Neural progenitor cell (in vitro differentiated cells): ENCODE measurements around the gene CLK3. TPM values are rescaled to one million over a fixed set of nuclear protein-coding genes. Genes with fewer than 3 reads are reported as not detected.

Source experiments
- DNase-seq: peaks from one replicate; pipeline ENCODE4 v3.0.0-alpha.2; 2016; ENCODE audit warnings: low spot score
- H2AFZ ChIP-seq: fragments of 200-600 bp; sonication (generic); replicated peaks from 2 replicates; pipeline ENCODE4 v1.6.1; 2016; ENCODE audit warnings: antibody characterized with exemption
- H3F3A ChIP-seq: fragments of 200-600 bp; sonication (generic); 2 replicates; pipeline ENCODE4 v1.6.1; 2016; ENCODE audit warnings: antibody characterized with exemption, low read depth
- H3K27ac ChIP-seq: fragments of 200-600 bp; sonication (generic); 2 replicates; pipeline ENCODE4 v1.5.1; 2016; ENCODE audit warnings: mild to moderate bottlenecking
- H3K27me3 ChIP-seq: fragments of 200-600 bp; sonication (generic); 2 replicates; pipeline ENCODE4 v1.6.1; 2016; ENCODE audit warnings: mild to moderate bottlenecking, moderate library complexity
- H3K36me3 ChIP-seq: fragments of 200-600 bp; sonication (generic); 2 replicates; pipeline ENCODE4 v1.5.1; 2016
- H3K4me1 ChIP-seq: fragments of 200-600 bp; sonication (generic); 2 replicates; pipeline ENCODE4 v1.6.1; 2016; ENCODE audit warnings: mixed run types
- H3K4me2 ChIP-seq: fragments of 200-600 bp; sonication (generic); 2 replicates; pipeline ENCODE4 v1.6.1; 2016
- H3K4me3 ChIP-seq: fragments of 200-600 bp; sonication (generic); 2 replicates; pipeline ENCODE4 v1.5.1; 2016
- H3K79me2 ChIP-seq: fragments of 200-600 bp; sonication (generic); 2 replicates; pipeline ENCODE4 v1.6.1; 2016; ENCODE audit warnings: low read depth
- H3K9ac ChIP-seq: fragments of 200-600 bp; sonication (generic); 2 replicates; pipeline ENCODE4 v1.6.1; 2016
- H3K9me3 ChIP-seq: fragments of 200-600 bp; sonication (generic); 2 replicates; pipeline ENCODE4 v1.5.1; 2016; ENCODE audit warnings: low read depth
- H4K20me1 ChIP-seq: fragments of 200-600 bp; sonication (generic); 2 replicates; pipeline ENCODE4 v1.6.1; 2016; ENCODE audit warnings: low read depth
- H3K27ac Mint-ChIP-seq: 3 replicates; pipeline ENCODE4 v1.8.0; 2021; ENCODE audit warnings: mixed read lengths
- H3K27me3 Mint-ChIP-seq: 2 replicates; pipeline ENCODE4 v1.8.0; 2022; ENCODE audit warnings: low read depth, mild to moderate bottlenecking, inconsistent platforms, moderate library complexity, mixed read lengths; ENCODE audit not compliant: insufficient read depth
- H3K36me3 Mint-ChIP-seq: 3 replicates; pipeline ENCODE4 v1.8.0; 2021; ENCODE audit warnings: mixed read lengths
- H3K4me1 Mint-ChIP-seq: 3 replicates; pipeline ENCODE4 v1.8.0; 2021; ENCODE audit warnings: mixed read lengths
- H3K4me3 Mint-ChIP-seq: 3 replicates; pipeline ENCODE4 v1.8.0; 2021; ENCODE audit warnings: mild to moderate bottlenecking, moderate library complexity, mixed read lengths
- H3K9me3 Mint-ChIP-seq: 3 replicates; pipeline ENCODE4 v1.8.0; 2020; ENCODE audit warnings: mixed read lengths
- CTCF ChIP-seq: fragments of 200-600 bp; sonication (generic); IDR thresholded peaks from 2 replicates; pipeline ENCODE4 v1.5.1; 2017; ENCODE audit warnings: antibody characterized with exemption, mild to moderate bottlenecking
- EZH2 ChIP-seq: fragments of 200-600 bp; sonication (generic); IDR thresholded peaks from 2 replicates; pipeline ENCODE4 v1.6.1; 2017; ENCODE audit warnings: antibody characterized with exemption, mild to moderate bottlenecking, moderate library complexity
- EZH2phosphoT487 ChIP-seq: fragments of 200-600 bp; sonication (generic); IDR thresholded peaks from 2 replicates; pipeline ENCODE4 v1.6.1; 2017; ENCODE audit warnings: antibody characterized with exemption
- total RNA-seq: library from RNA; depleted of rRNA; stranded (reverse); fragments of >200 nt; gene quantifications from 2 replicates; pipeline ENCODE4 v1.2.3, GENCODE V29; 2015; ENCODE audit warnings: low replicate concordance

CLK3 gene
- total RNA-seq, 1 donor from 2014 or later: 66.1 TPM

DNA sequence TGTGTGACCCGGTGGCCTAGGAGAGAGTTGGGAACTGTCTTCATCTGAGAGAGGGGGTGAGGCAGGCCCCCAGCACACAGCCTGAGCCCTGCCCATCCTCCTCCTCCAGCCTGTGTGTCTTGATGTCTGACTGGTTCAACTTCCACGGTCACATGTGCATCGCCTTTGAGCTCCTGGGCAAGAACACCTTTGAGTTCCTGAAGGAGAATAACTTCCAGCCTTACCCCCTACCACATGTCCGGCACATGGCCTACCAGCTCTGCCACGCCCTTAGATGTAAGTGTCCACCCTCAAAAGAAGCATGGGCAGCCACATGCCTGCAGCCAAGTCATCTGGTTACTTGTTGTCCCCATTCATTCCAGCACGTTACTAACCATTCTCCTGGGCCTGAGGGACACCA is 10.1 kb downstream of the CLK3 start:
- Histone ChIP-seq H4K20me1 (peaks cover 43% of the 10 kb centered on the region), H3K27ac (no peak overlapping the region), H3K4me3 (no peak overlapping the region), H3K36me3 (no peaks in the 10 kb centered on the region), H3K79me2 (peaks cover 17% of the 10 kb centered on the region), H2AFZ (no peak overlapping the region), H3K27me3 (no peaks in the 10 kb centered on the region), H3K9me3 (no peaks in the 10 kb centered on the region), H3K9ac (no peak overlapping the region), H3K4me2 (no peak overlapping the region), H3K4me1 (no peaks in the 10 kb centered on the region), H3F3A (peaks cover 3% of the 10 kb centered on the region)
- Mint-ChIP-seq H3K4me3 (no peak overlapping the region), H3K27me3 (peaks cover 9% of the 10 kb centered on the region), H3K4me1 (no peaks in the 10 kb centered on the region), H3K36me3 (peaks cover 38% of the 10 kb centered on the region), H3K27ac (no peak overlapping the region), H3K9me3 (no peaks in the 10 kb centered on the region)
- no peak for DNase-seq
- TF ChIP-seq CTCF: no peak
- no peak for TF ChIP-seq EZH2
- TF ChIP-seq EZH2phosphoT487: no peak

GRCh38 chr15:74626336-74626735 is 10.7 kb downstream of the CLK3 start:
- Histone ChIP-seq H3F3A (no peaks in the 10 kb centered on the region), H4K20me1 (peaks cover 43% of the 10 kb centered on the region), H3K4me3 (no peak overlapping the region), H3K9ac (no peak overlapping the region), H3K36me3 (no peaks in the 10 kb centered on the region), H3K27ac (no peak overlapping the region), H3K4me1 (no peaks in the 10 kb centered on the region), H2AFZ (no peak overlapping the region), H3K79me2 (peaks cover 14% of the 10 kb centered on the region), H3K4me2 (no peak overlapping the region), H3K27me3 (no peaks in the 10 kb centered on the region), H3K9me3 (no peaks in the 10 kb centered on the region)
- H3K27me3 Mint-ChIP-seq: peaks cover 9% of the 10 kb centered on the region
- no peak for DNase-seq
- H3K4me1 Mint-ChIP-seq: no peaks in the 10 kb centered on the region
- no peak overlapping the region for H3K4me3 Mint-ChIP-seq
- TF ChIP-seq CTCF (no peak), EZH2phosphoT487 (no peak), EZH2 (no peak)
- H3K36me3 Mint-ChIP-seq: peaks cover 33% of the 10 kb centered on the region
- no peaks in the 10 kb centered on the region for H3K9me3 Mint-ChIP-seq
- no peak overlapping the region for H3K27ac Mint-ChIP-seq

- Mint-ChIP-seq H3K27me3 (peaks cover 9% of the 10 kb centered on the region), H3K36me3 (peaks cover 26% of the 10 kb centered on the region), H3K9me3 (no peaks in the 10 kb centered on the region), H3K27ac (no peak overlapping the region), H3K4me1 (no peaks in the 10 kb centered on the region), H3K4me3 (no peak overlapping the region)
- no peaks in the 10 kb centered on the region for H3K27me3 ChIP-seq
- peaks cover 8% of the 10 kb centered on the region for H3K79me2 ChIP-seq
- no peaks in the 10 kb centered on the region for H3K36me3 ChIP-seq
- H3K4me3 ChIP-seq: no peak overlapping the region
- no peak for TF ChIP-seq EZH2
- no peak for TF ChIP-seq CTCF
- no peak for TF ChIP-seq EZH2phosphoT487
- no peaks in the 10 kb centered on the region for H3F3A ChIP-seq
- H3K4me2 ChIP-seq: no peak overlapping the region
- H2AFZ ChIP-seq: no peak overlapping the region
- H4K20me1 ChIP-seq: peaks cover 42% of the 10 kb centered on the region
- no peak overlapping the region for H3K27ac ChIP-seq
- H3K9me3 ChIP-seq: no peaks in the 10 kb centered on the region
- H3K4me1 ChIP-seq: no peaks in the 10 kb centered on the region
- H3K9ac ChIP-seq: peak overlapping the region; percentile 2
- no peak for DNase-seq
Measured at GRCh38 chr15:74626752-74627692, 11.4 kb downstream of the CLK3 start.
